ENCODE measurements around the gene FAM98A. TPM values are rescaled to one million over a fixed set of nuclear protein-coding genes. Genes with fewer than 3 reads are reported as not detected.

FAM98A gene
- total RNA-seq, 2 donors from 2014 or later = 32.0 to 40.1 TPM

- Histone ChIP-seq H3K4me1 (peaks cover 0 to 7% of the 10 kb centered on the region in 2 donors), H3K27me3 (no peaks in the 10 kb centered on the region), H3K9me3 (no peaks in the 10 kb centered on the region), H3K27ac (no peak overlapping the region), H3K4me3 (no peak overlapping the region), H3K36me3 (no peaks in the 10 kb centered on the region)
- DNase-seq (ENCODE audit: low spot score) = no peak
- TF ChIP-seq CTCF (IDR thresholded peaks at IDR 0.05) = no peak
Measured at GRCh38 chr2:33606100-33606499, 7.0 kb upstream of the FAM98A start.

- no peak for DNase-seq (ENCODE audit: low spot score)
- Histone ChIP-seq H3K27ac (no peak overlapping the region), H3K36me3 (no peaks in the 10 kb centered on the region), H3K4me3 (no peak overlapping the region), H3K9me3 (no peaks in the 10 kb centered on the region), H3K27me3 (no peaks in the 10 kb centered on the region), H3K4me1 (peaks cover 0 to 7% of the 10 kb centered on the region in 2 donors)
- no peak for TF ChIP-seq CTCF (IDR thresholded peaks at IDR 0.05)
Measured at GRCh38 chr2:33605056-33605455, 6.0 kb upstream of the FAM98A start.

- DNase-seq (ENCODE audit: low spot score) = no peak
- Histone ChIP-seq H3K9me3 (no peaks in the 10 kb centered on the region), H3K4me1 (peaks cover 0 to 9% of the 10 kb centered on the region in 2 donors), H3K4me3 (no peak overlapping the region), H3K27ac (no peak overlapping the region), H3K27me3 (no peaks in the 10 kb centered on the region), H3K36me3 (no peaks in the 10 kb centered on the region)
- no peak for TF ChIP-seq CTCF (IDR thresholded peaks at IDR 0.05)
Measured at GRCh38 chr2:33603416-33603815, 4.3 kb upstream of the FAM98A start.

GRCh38 chr2:33602201-33602830, 3.2 kb upstream of the FAM98A start:
- Histone ChIP-seq H3K4me1 (peaks cover 0 to 13% of the 10 kb centered on the region in 2 donors), H3K4me3 (no peak overlapping the region), H3K27ac (no peak overlapping the region), H3K27me3 (no peaks in the 10 kb centered on the region), H3K9me3 (no peaks in the 10 kb centered on the region), H3K36me3 (no peaks in the 10 kb centered on the region)
- TF ChIP-seq CTCF (IDR thresholded peaks at IDR 0.05) = no peak
- no peak for DNase-seq (ENCODE audit: low spot score)

GRCh38 chr2:33599943-33600192, 769 bp upstream of the FAM98A start:
- Histone ChIP-seq H3K4me1 (peaks cover 0 to 23% of the 10 kb centered on the region in 2 donors), H3K9me3 (no peaks in the 10 kb centered on the region), H3K27me3 (no peaks in the 10 kb centered on the region), H3K27ac (peak overlapping the region; percentile 89 to 92), H3K4me3 (peak overlapping the region; percentile 88 to 98), H3K36me3 (peaks cover 5% of the 10 kb centered on the region)
- no peak for TF ChIP-seq CTCF (IDR thresholded peaks at IDR 0.05)
- no peak for DNase-seq (ENCODE audit: low spot score)

- H3K36me3 ChIP-seq = peaks cover 14% of the 10 kb centered on the region
- TF ChIP-seq CTCF (IDR thresholded peaks at IDR 0.05) = no peak
- H3K27me3 ChIP-seq = no peaks in the 10 kb centered on the region
- H3K4me1 ChIP-seq = peaks cover 0 to 23% of the 10 kb centered on the region in 2 donors
- H3K9me3 ChIP-seq = no peaks in the 10 kb centered on the region
- peak; percentile 64 for DNase-seq (ENCODE audit: low spot score)
- H3K4me3 ChIP-seq = peak overlapping the region; percentile 88 to 98
- peak overlapping the region; percentile 89 to 92 for H3K27ac ChIP-seq
Measured at GRCh38 chr2:33598561-33599174, 431 bp downstream of the FAM98A start.
